ENCODE results near the gene CDK3. TPM values are rescaled to one million over a fixed set of nuclear protein-coding genes. Genes with fewer than 3 reads are reported as not detected.

Gene CDK3
- total RNA-seq, 1 experiment from 2014 or later: 7.1 TPM

GRCh38 chr17:76053246-76054111 is 52.8 kb downstream of the CDK3 start (continued):
- no peak for TF ChIP-seq CTCF (IDR thresholded peaks at IDR 0.05 in 2 of 3, conservative IDR thresholded peaks at IDR 0.05 in 1 of 3; ENCODE audit: borderline replicate concordance in 1 of 3, insufficient read depth in 1 of 3, low read depth in 2 of 3, low read length in 2 of 3)

DNA sequence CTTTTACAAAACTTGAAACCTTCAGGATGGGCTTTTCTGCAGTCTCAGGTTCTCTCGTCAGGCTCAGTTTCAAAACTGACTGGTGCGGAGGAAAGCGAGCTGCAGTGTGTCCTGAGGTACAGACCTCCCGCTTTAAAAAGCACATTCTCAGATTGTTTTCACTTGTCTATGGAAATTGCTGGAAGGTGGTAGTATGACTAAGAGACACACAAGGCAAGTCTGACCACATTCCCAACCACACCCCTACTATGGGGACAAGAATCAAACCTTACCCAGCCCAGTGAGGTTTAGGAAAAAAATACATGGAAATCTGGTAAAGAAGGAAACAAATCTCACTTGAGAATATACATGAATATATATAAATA is 53.4 kb downstream of the CDK3 start:
- DNase-seq (ENCODE audit: low read depth, low spot score) (peak; percentile 76), ATAC-seq (peak; percentile 78)
- intact Hi-C loops (cut with micrococcal nuclease): loop anchor here (1.0 kb wide), 1 partner anchor 18 kb away; the partner anchor contains the start of gene SRP68
- TF ChIP-seq, protein P1, sequence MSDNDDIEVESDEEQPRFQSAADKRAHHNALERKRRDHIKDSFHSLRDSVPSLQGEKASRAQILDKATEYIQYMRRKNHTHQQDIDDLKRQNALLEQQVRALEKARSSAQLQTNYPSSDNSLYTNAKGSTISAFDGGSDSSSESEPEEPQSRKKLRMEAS (IDR thresholded peaks at IDR 0.05): peak; percentile 85
- no peak for TF ChIP-seq ZFX (IDR thresholded peaks at IDR 0.05)
- TF ChIP-seq, protein P2, sequence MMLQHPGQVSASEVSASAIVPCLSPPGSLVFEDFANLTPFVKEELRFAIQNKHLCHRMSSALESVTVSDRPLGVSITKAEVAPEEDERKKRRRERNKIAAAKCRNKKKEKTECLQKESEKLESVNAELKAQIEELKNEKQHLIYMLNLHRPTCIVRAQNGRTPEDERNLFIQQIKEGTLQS (IDR thresholded peaks at IDR 0.05): no peak
- TF ChIP-seq EGR1 (IDR thresholded peaks at IDR 0.05; ENCODE audit: low read depth): peak; percentile 37; the same call in 1 of the 2 replicates
- peak; percentile 92 for TF ChIP-seq JUND (IDR thresholded peaks at IDR 0.05)
- peak; percentile 63; the same call in 1 of the 2 replicates for TF ChIP-seq POLR2AphosphoS5 (IDR thresholded peaks at IDR 0.05; ENCODE audit: low read depth, low read length)
- TF ChIP-seq SIN3A (IDR thresholded peaks at IDR 0.05; ENCODE audit: low read depth): 0 out of 2 replicates have a peak, but pooled peaks have one; percentile 44
- peak; percentile 57; the same call in 1 of the 2 replicates for TF ChIP-seq SRF (IDR thresholded peaks at IDR 0.05; ENCODE audit: low read depth)
- TF ChIP-seq CBX3 (IDR thresholded peaks at IDR 0.05; ENCODE audit: low read depth): peak; percentile 98
- TF ChIP-seq FOSL1 (IDR thresholded peaks at IDR 0.05; ENCODE audit: low read depth): peak; percentile 92
- no peak for TF ChIP-seq RAD21 (IDR thresholded peaks at IDR 0.05; ENCODE audit: low read depth)
- TF ChIP-seq SP1 (IDR thresholded peaks at IDR 0.05; ENCODE audit: low read depth): peak; percentile 95
- peak; percentile 58 for TF ChIP-seq CEBPB (IDR thresholded peaks at IDR 0.05; ENCODE audit: low read depth)
- H3K4me2 ChIP-seq (ENCODE audit: low read length): peak overlapping the region; percentile 63
- BruUV-seq (replicated peaks): no TSS peak
- H3K27me3 ChIP-seq (ENCODE audit: insufficient read depth, low read length): no peaks in the 10 kb centered on the region
- no peaks in the 10 kb centered on the region for H3K9me2 ChIP-seq (ENCODE audit: insufficient read depth)
- no peak overlapping the region for H2AFZ ChIP-seq (ENCODE audit: low read depth, low read length, poor library complexity, severe bottlenecking)
- no peaks in the 10 kb centered on the region for H3K9me3 ChIP-seq (ENCODE audit: control insufficient read depth in 1 of 2, insufficient read depth in 1 of 2, low read depth in 1 of 2, low read length in 2 of 2)
- ChIA-PET POLR2A (interaction anchor here (0.5 to 2.0 kb wide), 4 partner anchors 9 to 62 kb away, joined by 3 to 7 read pairs (median 3); no protein-coding TSS in a partner anchor), RAD21 (ENCODE audit: low non-redundant PET in 1 of 2, low total read pairs in 2 of 2, uncharacterized antibody in 2 of 2, unreplicated experiment in 2 of 2) (no interaction called here), CTCF (interaction anchor here (1.2 to 2.0 kb wide), 2 partner anchors 18 to 225 kb away, joined by 3 to 6 read pairs; partner anchors contain the start of gene SRP68)
- peaks cover 38% of the 10 kb centered on the region for H3K79me2 ChIP-seq (ENCODE audit: insufficient read depth, low read length)
- H3K36me3 ChIP-seq (ENCODE audit: control insufficient read depth in 1 of 2, insufficient read depth in 2 of 2, low read length in 2 of 2): peaks cover 59 to 67% of the 10 kb centered on the region in 2 experiments
- peak overlapping the region; percentile 0 to 13; a peak in 2 of 4 replicates for H3K4me3 ChIP-seq (replicated peaks in 1 of 2; ENCODE audit: low read depth in 1 of 2, low read length in 2 of 2)
- H4K20me1 ChIP-seq (ENCODE audit: insufficient read depth): no peaks in the 10 kb centered on the region
- H3K9ac ChIP-seq (ENCODE audit: low read length): peak overlapping the region; percentile 36
- H3K27ac ChIP-seq (ENCODE audit: low read depth, low read length): peak overlapping the region; percentile 79
- peaks cover 40% of the 10 kb centered on the region in 2 experiments for H3K4me1 ChIP-seq (ENCODE audit: control insufficient read depth in 1 of 2, insufficient read depth in 2 of 2, low read length in 2 of 2)

Other genes with a start within 250 kb of the CDK3 start
- gene GALK1, start 235.7 kb upstream of the CDK3 start, total RNA-seq (2021; ENCODE audit: unreplicated experiment): 57.8 TPM
- gene UNK, start 216.0 kb upstream of the CDK3 start, total RNA-seq (2021; ENCODE audit: unreplicated experiment): 40.6 TPM
- gene UNC13D, start 156.5 kb upstream of the CDK3 start, total RNA-seq (2021; ENCODE audit: unreplicated experiment): 20.2 TPM
- gene WBP2, start 145.5 kb upstream of the CDK3 start, total RNA-seq (2021; ENCODE audit: unreplicated experiment): 132 TPM
- gene TRIM47, start 122.3 kb upstream of the CDK3 start, total RNA-seq (2021; ENCODE audit: unreplicated experiment): 86.7 TPM
- 53.0 TPM for gene TRIM65, start 103.9 kb upstream of the CDK3 start, total RNA-seq (2021; ENCODE audit: unreplicated experiment)
- 219 TPM for gene MRPL38, start 96.0 kb upstream of the CDK3 start, total RNA-seq (2021; ENCODE audit: unreplicated experiment)
- gene FBF1, start 59.8 kb upstream of the CDK3 start, total RNA-seq (2021; ENCODE audit: unreplicated experiment): 22.8 TPM
- gene ACOX1, start 21.7 kb upstream of the CDK3 start, total RNA-seq (2021; ENCODE audit: unreplicated experiment): 50.2 TPM
- gene TEN1, start 21.6 kb upstream of the CDK3 start, total RNA-seq (2021; ENCODE audit: unreplicated experiment): 18.5 TPM
- 58.0 TPM for gene EVPL, start 26.5 kb downstream of the CDK3 start, total RNA-seq (2021; ENCODE audit: unreplicated experiment)
- 152 TPM for gene SRP68, start 71.7 kb downstream of the CDK3 start, total RNA-seq (2021; ENCODE audit: unreplicated experiment)
- 0.27 TPM for gene GALR2, start 73.9 kb downstream of the CDK3 start, total RNA-seq (2021; ENCODE audit: unreplicated experiment)
- not detected for gene ZACN, start 78.3 kb downstream of the CDK3 start, total RNA-seq (2021; ENCODE audit: unreplicated experiment)
- gene EXOC7, start 102.9 kb downstream of the CDK3 start, total RNA-seq (2021; ENCODE audit: unreplicated experiment): 114 TPM
- 0.61 TPM for gene FOXJ1, start 140.4 kb downstream of the CDK3 start, total RNA-seq (2021; ENCODE audit: unreplicated experiment)
- gene RNF157, start 239.6 kb downstream of the CDK3 start, total RNA-seq (2021; ENCODE audit: unreplicated experiment): 0.86 TPM